ENCODE results near the gene TBC1D9B. TPM values are rescaled to one million over a fixed set of nuclear protein-coding genes. Genes with fewer than 3 reads are reported as not detected.

The TBC1D9B gene
- total and polyA plus RNA-seq, 9 of the 15 experiments (the other 6 are each of a cell fraction or from before 2014, with no cell fraction given): 2.9 to 59.1 (median 33.5) TPM

DNA sequence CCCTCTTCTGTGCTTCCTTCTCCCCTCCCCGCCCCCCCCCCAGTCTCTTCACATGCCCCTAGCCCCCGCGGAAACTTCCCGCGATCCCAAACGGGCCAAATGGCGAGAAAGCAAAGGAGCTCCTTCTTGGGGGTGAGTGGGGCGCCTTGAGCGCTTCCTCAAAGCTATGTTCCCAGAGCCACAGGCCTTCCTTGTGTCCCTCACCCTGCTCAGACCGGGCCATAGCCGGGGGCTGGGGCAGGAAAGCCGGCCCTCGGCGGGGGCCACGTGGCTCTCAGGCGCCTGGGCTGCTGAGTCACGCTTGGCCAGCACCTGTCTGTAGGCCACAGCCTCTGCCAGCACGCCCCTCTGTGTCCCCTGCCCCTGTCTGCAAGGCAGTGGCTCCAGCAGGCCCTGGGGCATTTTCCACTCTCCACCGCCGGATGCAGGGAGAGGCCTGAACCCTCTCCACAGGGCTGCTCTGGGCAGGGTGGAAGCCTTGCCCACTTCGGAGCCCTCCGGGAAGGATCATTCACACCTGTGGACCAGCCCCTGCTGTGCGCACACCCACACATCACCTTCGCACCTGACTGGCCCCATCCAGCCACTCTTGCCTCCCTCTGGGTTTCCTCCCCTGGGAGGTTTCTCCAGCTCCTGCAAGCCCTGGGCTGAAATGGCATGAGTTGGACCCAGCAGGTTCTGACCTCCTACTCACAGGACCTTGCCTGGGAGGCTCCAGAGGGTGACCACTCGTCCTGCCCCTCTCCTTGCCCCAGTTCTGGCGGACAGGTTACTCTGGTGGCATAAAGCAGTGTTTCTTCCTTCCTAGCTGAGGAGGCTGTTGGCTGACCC is 88.2 kb downstream of the TBC1D9B start (continued):
- TF ChIP-seq TAL1 (IDR thresholded peaks at IDR 0.05): no peak
- TF ChIP-seq C11orf30 (IDR thresholded peaks at IDR 0.05; ENCODE audit: low read depth): peak; percentile 89
- TF ChIP-seq TCF15 (CRISPR knock-in tag; IDR thresholded peaks at IDR 0.05): peak; percentile 94
- peak; percentile 77 for TF ChIP-seq ZNF707 (CRISPR knock-in tag; conservative IDR thresholded peaks at IDR 0.05)
- TF ChIP-seq SRSF3 (IDR thresholded peaks at IDR 0.05; ENCODE audit: insufficient read depth, low read length): 0 out of 2 replicates have a peak, but pooled peaks have one; percentile 42
- 0 out of 4 replicates have a peak, but pooled peaks of 1 of the 2 experiments have one; percentile 49 for TF ChIP-seq SRF (CRISPR knock-in tag; IDR thresholded peaks at IDR 0.05)

- no peaks in the 10 kb centered on the region for H3K27me3 ChIP-seq (ENCODE audit: control insufficient read depth in 2 of 2, insufficient read depth in 2 of 2, low read length in 2 of 2)
- peaks cover 37 to 76% of the 10 kb centered on the region in 2 experiments for H3K4me1 ChIP-seq (replicated peaks in 1 of 2; ENCODE audit: control insufficient read depth in 2 of 2, insufficient read depth in 2 of 2, low read length in 2 of 2)
- H3K27ac ChIP-seq (ENCODE audit: extremely low read depth, low read depth, low read length): peak overlapping the region; percentile 98
- no peaks in the 10 kb centered on the region for H3K9me3 ChIP-seq (replicated peaks; ENCODE audit: control insufficient read depth, insufficient read depth, low read depth, low read length)
- ChIA-PET CTCF (ENCODE audit: low intra/inter-chr PET ratio) (no interaction called here), POLR2A (interaction anchor here (0.8 to 2.2 kb wide), 5 partner anchors 10 to 53 kb away, joined by 3 to 18 read pairs (median 9); partner anchors contain the start of gene MGAT4B)
- peak; percentile 72 for FAIRE-seq
- DNase-seq (ENCODE audit: extremely low read depth in 1 of 4, low spot score in 3 of 4): peak; percentile 83 to 95 (median 88)
- WGBS (ENCODE audit: insufficient coverage, low coverage, missing lambda C conversion rate): 0% methylated on average over 23 of the region's 35 CpGs
- H3K4me2 ChIP-seq (ENCODE audit: insufficient read depth, low read length): peak overlapping the region; percentile 73
- H3K36me3 ChIP-seq (ENCODE audit: control insufficient read depth, insufficient read depth, low read length): peaks cover 48% of the 10 kb centered on the region; the same call in 2 of the 3 replicates
- H3K79me2 ChIP-seq (ENCODE audit: control insufficient read depth, insufficient read depth, low read length): peaks cover 69% of the 10 kb centered on the region
- peaks cover 12% of the 10 kb centered on the region for H3K9me1 ChIP-seq (ENCODE audit: control insufficient read depth, insufficient read depth, low read length)
- H3K9ac ChIP-seq (ENCODE audit: insufficient read depth in 1 of 2, low read depth in 2 of 2, low read length in 2 of 2): peak overlapping the region; percentile 96 to 97
- intact Hi-C loops (cut with micrococcal nuclease) (loop anchor here (2.0 kb wide), 1 partner anchor 14 kb away; no protein-coding TSS in a partner anchor), in situ Hi-C loops (cut with MboI) (no loop called here)
- no TSS peak for BruUV-seq (replicated peaks)
- H3K4me3 ChIP-seq: peak overlapping the region; percentile 28; the same call in 1 of the 2 replicates
- peaks cover 25% of the 10 kb centered on the region for H4K20me1 ChIP-seq (replicated peaks; ENCODE audit: control insufficient read depth, insufficient read depth, low read length)
- H2AFZ ChIP-seq (ENCODE audit: low read depth, low read length): peak overlapping the region; percentile 80
- peak; percentile 64 for ATAC-seq
- peak in 1 of 2 experiments; percentile 68; a peak in 1 of 4 replicates for TF ChIP-seq NONO (IDR thresholded peaks at IDR 0.05; ENCODE audit: low read depth in 2 of 2, low read length in 1 of 2)
- TF ChIP-seq ILK (tag; IDR thresholded peaks at IDR 0.05; ENCODE audit: borderline replicate concordance, low read depth): no peak
- TF ChIP-seq ZKSCAN1 (IDR thresholded peaks at IDR 0.05; ENCODE audit: low read depth, low read length): no peak
- TF ChIP-seq HDAC3 (IDR thresholded peaks at IDR 0.05; ENCODE audit: borderline replicate concordance, partially characterized antibody): peak; percentile 91
These were observed 88.9 kb downstream of the TBC1D9B start for GRCh38 chr5:179818746-179819295.

Measured in K562 (cell line).